Right renal pelvis (tissue), 4 donors: ENCODE measurements around the gene PAFAH1B1. TPM values are rescaled to one million over a fixed set of nuclear protein-coding genes. Genes with fewer than 3 reads are reported as not detected.
A peak's percentile ranks its signal among the peaks of the same experiment; 100 is the strongest.
"Not testable (repeated sequence)": the region's sequence is repeated elsewhere in the genome, so short reads cannot be mapped to it uniquely, and the experiment has no call there.

ENCODE experiments used
- DNase-seq, 4 donors: peaks; one replicate each; pipeline ENCODE4 v3.0.0-alpha.2; 2013; ENCODE audit warnings: low read depth in 4 of 4, low spot score in 3 of 4, missing footprints in 1 of 4
- polyA plus RNA-seq, 4 donors: library from polyadenylated mRNA; unstranded; fragments of 120-200 nt; gene quantifications; one replicate each; pipeline ENCODE4 v1.2.1, GENCODE V29; 2013; ENCODE audit not compliant: insufficient read length in 4 of 4

Gene PAFAH1B1
- polyA plus RNA-seq, 4 donors, result 116 to 148 (median 138) TPM

- DNase-seq, result peak in 3 of 4 donors; percentile 63 to 67 (median 64)
These were observed 617 bp downstream of the PAFAH1B1 start for GRCh38 chr17:2593821-2594721.

GRCh38 chr17:2594722-2595599 lies 1.5 kb downstream of the PAFAH1B1 start:
- no peak for DNase-seq

GRCh38 chr17:2595716-2596115 lies 2.3 kb downstream of the PAFAH1B1 start:
- no peak for DNase-seq

- no peak for DNase-seq
These were observed 4.7 kb downstream of the PAFAH1B1 start for GRCh38 chr17:2598166-2598565.

- no peak for DNase-seq
These were observed 9.2 kb downstream of the PAFAH1B1 start for GRCh38 chr17:2602597-2603017.

- no peak for DNase-seq
These were observed 15.0 kb downstream of the PAFAH1B1 start for GRCh38 chr17:2608350-2608913.

GRCh38 chr17:2609091-2609490 lies 15.6 kb downstream of the PAFAH1B1 start:
- DNase-seq, result no peak

GRCh38 chr17:2610195-2611175 lies 17.0 kb downstream of the PAFAH1B1 start:
- no peak for DNase-seq

GRCh38 chr17:2611627-2612026 lies 18.2 kb downstream of the PAFAH1B1 start:
- DNase-seq, result no peak

GRCh38 chr17:2612630-2613029 lies 19.2 kb downstream of the PAFAH1B1 start:
- DNase-seq, result no peak

- no peak for DNase-seq
These were observed 19.8 kb downstream of the PAFAH1B1 start for GRCh38 chr17:2613089-2613808.

GRCh38 chr17:2615882-2616281 lies 22.4 kb downstream of the PAFAH1B1 start:
- DNase-seq, result no peak

GRCh38 chr17:2621241-2621640 lies 27.8 kb downstream of the PAFAH1B1 start:
- DNase-seq, result no peak

GRCh38 chr17:2621951-2622405 lies 28.5 kb downstream of the PAFAH1B1 start:
- not testable (repeated sequence) for DNase-seq

- DNase-seq, result not testable (repeated sequence)
These were observed 29.4 kb downstream of the PAFAH1B1 start for GRCh38 chr17:2622721-2623301.

GRCh38 chr17:2624292-2624731 lies 30.9 kb downstream of the PAFAH1B1 start:
- DNase-seq, result no peak

- not testable (repeated sequence) for DNase-seq
These were observed 33.3 kb downstream of the PAFAH1B1 start for GRCh38 chr17:2626626-2627219.

- not testable (repeated sequence) for DNase-seq
These were observed 35.5 kb downstream of the PAFAH1B1 start for GRCh38 chr17:2628922-2629321.
